Upper lobe of left lung (tissue), 4 donors: ENCODE data around the gene ESYT2.

Experiments
- CTCF ChIP-seq, 6 experiments: fragments of 450-650 bp in 4 of 6; fragments of 200-600 bp in 2 of 6; sonication (generic) in 2 of 6; IDR thresholded peaks; one replicate each; pipeline ENCODE4 v1.5.1; 2016 to 2019; ENCODE audit warnings: antibody characterized with exemption in 6 of 6
- EP300 ChIP-seq, 4 donors: sonication (generic); formaldehyde crosslinking; IDR thresholded peaks; one replicate each; pipeline ENCODE4 v1.5.1; 2017; ENCODE audit warnings: antibody characterized with exemption in 4 of 4, control low read depth in 2 of 4
- POLR2A ChIP-seq, 4 donors: fragments of 450-650 bp; IDR thresholded peaks; one replicate each; pipeline ENCODE4 v1.5.1; 2016 to 2017; ENCODE audit warnings: antibody characterized with exemption in 4 of 4, mild to moderate bottlenecking in 2 of 4

- TF ChIP-seq CTCF (IDR thresholded peaks at IDR 0.05) (no peak), EP300 (IDR thresholded peaks at IDR 0.05) (no peak), POLR2A (IDR thresholded peaks at IDR 0.05) (no peak)
These were observed 42.4 kb downstream of the ESYT2 start for GRCh38 chr7:158786898-158787297.
